ENCODE results near the gene IRF7.
"Not testable (repeated sequence)": the region's sequence is repeated elsewhere in the genome, so short reads cannot be mapped to it uniquely, and the experiment has no call there.

IRF7 gene

DNA sequence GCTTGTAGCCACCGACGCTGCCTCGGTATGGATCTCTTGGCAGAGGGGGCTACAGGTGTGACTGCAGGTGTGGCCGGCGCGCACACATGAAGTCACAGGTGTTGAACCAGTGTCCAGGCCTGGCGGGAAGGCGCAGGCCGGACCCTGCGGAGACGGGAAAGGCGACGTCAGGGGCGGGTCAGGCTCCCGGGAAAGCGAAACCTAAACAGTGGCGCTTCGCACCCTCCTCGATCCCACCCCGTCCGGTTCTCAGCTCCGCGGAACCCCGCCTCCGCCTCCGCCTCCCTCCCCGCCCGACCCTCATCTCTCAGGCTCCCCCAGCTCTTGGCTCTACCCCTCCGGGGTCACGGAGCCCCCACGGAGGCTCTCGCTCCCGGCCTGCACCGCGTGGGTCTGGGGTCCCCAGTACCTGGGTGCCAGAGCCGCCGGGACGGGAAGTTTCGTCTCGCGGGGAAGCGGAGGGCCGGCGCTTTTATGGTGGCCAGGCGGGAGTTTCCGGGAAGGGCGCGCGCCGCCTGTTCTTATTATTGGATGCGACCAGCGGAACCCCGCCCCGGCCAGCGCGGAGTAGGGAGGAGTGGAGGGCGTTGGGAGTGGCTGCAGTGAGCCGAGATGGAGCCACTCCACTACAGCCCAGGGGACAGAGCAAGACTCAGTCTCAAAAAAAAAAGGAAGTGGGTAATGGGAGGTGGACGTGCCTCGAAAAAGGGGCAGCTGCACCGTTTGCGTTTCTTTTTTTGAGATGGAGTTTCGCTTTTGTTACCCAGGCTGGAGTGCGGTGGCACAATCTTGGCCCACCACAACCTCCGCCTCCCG lies at the start of gene IRF7:
Gene IRF7, minus strand, starts transcription at position 447 of the 816 bp plus-strand sequence. CDS start 586 bp downstream, outside the sequence.
- DNase-seq (ENCODE audit: low read depth) = peak; percentile 72

DNA sequence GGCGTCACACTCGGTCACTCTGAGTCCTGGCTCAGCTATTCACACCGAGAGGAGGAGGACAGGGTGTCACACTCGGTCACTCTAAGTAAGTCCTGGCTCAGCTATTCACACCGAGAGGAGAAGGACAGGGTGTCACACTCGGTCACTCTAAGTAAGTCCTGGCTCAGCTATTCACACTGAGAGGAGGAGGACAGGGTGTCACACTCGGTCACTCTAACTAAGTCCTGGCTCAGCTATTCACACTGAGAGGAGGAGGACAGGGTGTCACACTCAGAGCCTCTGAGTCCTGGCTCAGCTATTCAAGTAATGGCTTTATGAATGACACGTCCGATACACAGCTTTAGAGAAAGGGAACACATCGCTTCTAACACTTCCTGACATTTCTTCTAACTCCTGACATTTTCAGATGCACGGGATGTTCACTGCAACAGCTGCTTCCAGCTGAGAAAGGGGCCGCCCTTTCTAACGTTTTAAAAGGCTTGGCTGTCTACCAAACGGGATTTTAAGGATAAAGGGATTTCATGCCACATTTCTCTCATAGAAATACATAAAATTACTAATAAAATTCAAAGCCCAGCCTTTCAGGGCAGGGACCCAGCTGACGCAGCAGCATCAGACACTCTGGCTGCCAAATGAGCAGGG lies 49.4 kb upstream of the IRF7 start:
- no peak for DNase-seq (ENCODE audit: low read depth)

DNA sequence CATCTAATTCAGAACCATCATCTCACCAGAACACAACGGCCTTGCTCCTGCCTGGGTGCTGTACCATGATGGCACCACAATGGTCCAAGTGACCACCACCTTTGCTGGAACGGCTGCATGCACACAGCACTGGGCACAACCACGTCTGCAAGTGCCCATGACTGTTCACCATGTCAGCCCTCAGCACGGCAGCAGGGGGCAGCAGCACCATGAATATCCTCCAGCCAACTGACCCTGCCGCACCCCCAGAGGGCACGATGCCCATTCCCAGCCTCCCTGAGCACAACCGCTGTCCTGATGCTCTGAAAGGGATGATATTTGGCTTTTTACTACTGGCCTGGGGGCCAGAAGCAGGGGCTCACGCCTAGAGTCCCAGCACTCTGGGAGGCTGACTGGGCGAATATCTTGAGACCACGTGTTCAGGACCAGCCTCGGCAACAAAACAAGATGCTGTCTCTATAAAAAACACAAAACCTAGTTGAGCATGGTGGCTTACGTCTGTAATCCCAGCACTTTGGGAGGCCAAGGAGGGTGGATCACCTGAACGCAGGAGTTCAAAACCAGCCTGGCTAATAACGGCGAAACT lies 47.0 kb upstream of the IRF7 start:
- DNase-seq (ENCODE audit: low read depth) = no peak

DNA sequence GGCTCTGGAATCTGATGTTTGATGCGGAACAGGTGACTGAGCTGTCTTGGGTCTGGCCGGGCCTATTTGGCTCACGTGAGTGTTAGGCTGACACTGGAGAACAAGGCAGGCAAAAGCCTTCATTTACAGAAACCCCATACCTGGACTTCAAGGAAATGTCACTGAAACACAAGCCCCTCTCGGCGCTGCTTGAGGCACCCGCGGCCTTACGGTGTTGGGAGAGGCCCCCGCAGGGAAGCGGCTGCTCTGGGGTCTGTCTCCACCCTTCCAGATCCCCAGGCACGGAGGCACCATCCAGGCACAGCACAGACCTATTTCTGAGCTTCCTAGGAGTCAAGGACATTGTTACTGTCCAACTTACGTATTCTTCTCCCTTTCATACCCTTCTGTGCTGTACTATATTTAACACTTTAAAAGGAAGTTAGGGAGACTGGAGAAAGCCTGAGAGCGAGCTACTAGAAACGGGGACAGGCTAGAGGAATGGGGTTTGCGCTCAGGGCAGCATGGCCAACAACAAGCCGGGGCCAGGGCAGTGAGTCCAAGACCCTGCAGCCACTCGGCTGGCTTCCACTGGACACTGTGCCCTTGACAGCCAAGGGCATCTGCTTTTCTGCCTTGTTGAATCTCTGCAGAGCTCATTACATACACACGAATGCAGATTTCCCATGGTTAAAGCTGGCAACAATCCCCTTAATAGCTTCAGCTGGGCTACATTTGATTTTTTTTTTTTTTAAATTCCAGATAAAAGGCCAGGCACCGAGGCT lies 45.1 kb upstream of the IRF7 start:
- no peak for DNase-seq (ENCODE audit: low read depth)

DNA sequence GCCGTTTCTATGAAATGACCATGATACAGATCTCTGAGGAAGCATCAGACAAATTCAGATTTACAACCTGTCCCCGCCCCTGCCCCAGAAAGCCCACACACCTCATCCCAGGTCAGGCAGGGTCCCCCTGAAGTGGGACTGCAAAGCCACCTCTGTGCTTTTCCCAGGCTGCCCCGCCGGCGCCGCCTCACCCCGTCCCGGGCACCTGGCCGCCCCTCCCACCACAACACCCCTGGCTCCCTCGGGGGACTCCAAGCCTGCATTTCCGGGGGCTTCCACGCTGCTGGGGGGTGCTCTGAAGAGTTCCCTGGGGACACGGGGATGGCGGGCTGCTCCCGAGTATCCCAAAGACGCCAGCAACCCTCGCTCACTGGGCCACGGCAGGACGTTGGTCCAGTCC lies 44.5 kb upstream of the IRF7 start:
- DNase-seq (ENCODE audit: low read depth) = no peak

DNA sequence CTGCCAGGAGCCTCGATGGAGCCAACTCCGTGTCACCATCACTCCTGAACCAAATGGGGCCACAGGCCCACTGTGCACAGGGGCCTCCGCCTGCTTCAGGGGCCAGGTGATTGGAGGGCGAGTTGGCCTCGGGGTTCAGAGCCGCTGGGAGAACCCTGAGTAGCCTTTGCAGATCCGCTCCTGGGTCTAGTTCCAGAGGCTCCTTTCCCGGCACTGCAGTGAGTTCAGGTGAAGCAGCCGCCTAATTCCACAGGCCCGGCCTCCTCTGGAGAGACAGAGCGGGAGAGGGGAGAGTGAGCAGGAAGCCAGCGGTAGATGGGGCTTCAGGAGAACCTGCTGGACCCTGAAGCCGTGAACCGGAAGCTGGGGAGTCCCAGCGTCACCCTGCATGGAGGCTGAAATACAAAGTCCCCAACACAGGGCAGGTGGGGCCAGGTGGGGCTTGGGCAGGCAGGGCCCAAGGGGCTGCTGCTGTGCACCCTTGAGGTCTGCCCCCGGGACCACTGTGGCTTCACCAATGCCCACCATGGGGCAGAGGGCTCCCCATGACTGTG lies 43.9 kb upstream of the IRF7 start:
- DNase-seq (ENCODE audit: low read depth) = no peak

DNA sequence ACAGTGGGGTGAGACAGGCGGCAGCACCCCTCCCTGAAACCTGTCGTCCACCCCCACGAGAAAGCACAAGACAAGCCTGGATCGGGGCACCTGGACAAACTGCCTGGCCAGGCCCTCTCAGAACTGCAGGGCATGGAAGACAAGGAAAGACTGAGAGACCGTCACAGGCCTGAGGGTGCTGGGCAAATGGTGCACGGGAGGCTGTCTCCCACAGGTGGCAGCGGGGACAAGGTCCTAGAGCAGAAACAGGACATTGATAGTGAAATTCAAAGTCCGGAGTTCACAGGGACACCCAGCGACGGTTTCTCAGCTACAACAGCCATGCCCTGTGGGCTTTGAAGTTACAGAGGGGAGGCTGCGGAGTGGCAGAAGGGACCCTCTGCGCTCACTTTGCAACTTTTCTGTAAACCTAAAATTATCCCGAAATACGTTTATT lies 42.0 kb upstream of the IRF7 start:
- no peak for DNase-seq (ENCODE audit: low read depth)

DNA sequence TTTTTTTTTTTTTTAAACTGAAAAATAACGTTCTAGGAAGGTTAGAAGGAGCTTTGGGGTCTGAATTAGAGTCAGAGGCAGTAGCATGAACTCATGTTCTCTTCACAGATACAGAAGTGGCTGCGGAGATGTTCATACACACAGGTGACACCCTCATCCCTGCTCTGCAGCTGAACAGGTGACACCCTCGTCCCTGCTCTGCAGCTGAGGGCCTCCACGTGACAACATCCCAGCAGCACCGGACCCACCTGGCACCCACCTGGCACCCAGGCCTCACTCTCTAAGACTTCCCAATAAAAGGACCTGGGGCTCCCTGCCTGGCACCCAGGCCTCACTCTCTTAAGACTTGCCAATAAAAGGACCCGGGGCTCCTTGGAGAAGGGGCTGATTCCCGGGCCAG lies 41.1 kb upstream of the IRF7 start:
- DNase-seq (ENCODE audit: low read depth) = no peak

DNA sequence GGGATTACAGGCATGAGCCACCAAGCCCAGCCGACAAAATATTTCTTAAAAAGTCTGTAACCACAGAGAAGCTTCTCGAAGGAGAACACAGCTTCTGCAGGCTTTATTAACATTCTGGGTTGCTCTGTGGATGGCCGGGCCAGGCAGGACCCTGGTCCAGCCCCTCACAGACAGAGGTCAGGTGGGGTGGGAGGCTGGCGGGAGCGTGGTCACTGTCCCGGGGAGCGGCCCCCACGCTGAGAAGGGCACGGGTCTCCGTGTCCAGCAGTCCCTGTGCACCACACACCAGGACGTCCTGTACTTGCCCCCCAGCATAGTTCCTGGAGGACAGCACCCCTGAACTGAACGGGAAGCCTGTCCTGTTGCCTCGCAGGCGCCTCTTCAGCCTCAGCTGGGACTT lies 40.7 kb upstream of the IRF7 start:
- no peak for DNase-seq (ENCODE audit: low read depth)

DNA sequence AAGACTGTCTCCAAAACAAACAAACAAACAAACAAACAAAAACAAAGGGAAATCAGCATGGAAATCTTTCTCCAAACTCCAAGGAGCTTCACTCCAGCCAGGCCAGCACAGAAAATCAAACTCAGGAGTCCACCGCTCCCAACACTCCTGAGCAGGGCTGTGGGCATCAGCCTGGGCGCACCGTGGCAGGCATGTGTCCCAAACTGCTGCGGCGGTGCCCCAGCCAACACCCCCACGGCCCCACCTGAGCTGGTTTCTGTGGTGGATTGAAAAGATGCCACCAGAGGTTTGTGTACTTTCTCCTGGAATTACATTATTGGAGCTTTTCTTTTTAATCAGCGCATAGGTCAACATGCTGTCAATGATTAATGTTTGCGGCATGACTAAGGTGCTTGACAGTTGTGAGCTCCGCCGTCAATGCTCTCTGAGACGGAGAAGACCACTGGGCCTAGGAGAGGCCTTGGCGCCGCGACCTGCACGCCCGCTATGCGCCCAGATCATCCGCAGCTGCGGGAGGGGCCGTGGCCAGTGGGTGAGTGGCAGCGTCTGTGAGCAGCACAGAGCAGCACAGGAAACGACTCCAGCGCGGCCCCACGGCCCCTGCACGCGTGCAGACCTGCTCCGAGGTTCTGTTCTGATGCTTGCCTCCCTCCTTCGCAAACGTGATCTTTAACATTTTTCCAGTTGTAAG lies 39.4 kb upstream of the IRF7 start:
- no peak for DNase-seq (ENCODE audit: low read depth)

DNA sequence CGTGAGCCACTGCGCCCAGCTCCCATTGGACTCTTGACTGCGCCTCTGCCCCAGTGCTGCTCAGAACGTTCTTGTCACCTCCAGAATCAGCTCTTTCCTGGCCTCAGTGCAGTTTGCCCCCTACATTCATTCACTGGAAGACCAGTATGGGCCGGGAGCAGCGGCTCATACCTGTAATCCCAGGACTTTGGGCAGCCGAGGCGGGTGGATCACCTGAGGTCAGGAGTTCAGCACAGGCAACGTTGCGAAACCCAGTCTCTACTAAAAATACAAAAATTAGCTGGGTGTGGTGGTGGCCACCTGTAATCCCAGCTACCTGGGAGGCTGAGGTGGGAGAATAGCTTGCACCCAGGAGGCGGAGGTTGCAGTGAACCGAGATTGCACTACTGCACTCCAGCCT lies 38.7 kb upstream of the IRF7 start:
- DNase-seq (ENCODE audit: low read depth) = not testable (repeated sequence)

DNA sequence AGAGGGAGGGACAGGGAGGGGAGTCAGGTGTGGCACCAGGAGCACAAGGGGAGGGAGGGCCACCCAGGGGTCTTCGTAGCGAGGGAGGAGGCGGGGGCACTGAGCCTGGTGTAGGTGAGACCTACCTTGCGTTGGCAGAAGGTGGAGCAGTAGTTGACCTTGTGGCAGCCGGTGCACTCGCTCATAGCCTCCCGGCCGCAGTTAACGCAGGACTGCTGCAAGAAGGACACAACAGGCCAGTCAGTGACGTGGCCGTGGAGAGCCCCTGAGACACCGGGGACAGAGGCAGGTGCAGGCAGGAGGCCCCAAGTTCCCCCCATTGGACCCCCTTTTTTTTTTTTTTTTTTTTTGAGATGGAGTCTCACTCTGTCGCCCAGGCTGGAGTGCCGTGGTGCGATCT lies 38.1 kb upstream of the IRF7 start:
- DNase-seq (ENCODE audit: low read depth) = no peak

DNA sequence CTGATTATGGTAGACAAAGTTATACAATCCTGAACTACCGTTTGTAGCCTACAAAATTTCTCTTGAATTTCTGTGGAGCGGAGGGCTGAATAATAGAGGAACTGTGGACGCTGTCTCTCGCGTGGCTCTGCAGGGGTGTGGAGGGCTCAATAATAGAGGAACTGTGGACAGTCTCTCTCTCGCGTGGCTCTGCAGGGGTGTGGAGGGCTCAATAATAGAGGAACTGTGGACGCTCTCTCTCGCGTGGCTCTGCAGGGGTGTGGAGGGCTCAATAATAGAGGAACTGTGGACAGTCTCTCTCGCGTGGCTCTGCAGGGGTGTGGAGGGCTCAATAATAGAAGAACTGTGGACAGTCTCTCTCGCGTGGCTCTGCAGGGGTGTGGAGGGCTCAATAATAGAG lies 37.4 kb upstream of the IRF7 start:
- DNase-seq (ENCODE audit: low read depth) = not testable (repeated sequence)

DNA sequence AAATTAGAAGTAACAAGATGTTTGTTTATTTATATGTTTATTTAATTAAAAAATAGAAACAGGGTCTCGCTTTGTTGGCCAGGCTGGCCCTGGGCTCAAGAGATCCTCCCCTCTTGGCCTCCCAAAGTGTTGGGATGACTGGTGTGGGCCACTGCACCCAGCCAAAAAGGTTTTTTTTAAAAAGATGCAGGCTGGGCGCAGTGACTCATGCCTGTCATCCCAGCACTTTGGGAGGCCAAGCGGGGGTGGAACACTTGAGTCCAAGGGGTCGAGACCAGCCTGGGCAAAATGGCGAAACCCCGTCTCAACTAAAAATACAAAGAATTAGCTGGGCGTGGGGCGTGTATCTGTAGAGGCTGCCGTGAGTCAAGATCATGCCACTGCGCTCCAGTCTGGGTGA lies 34.7 kb upstream of the IRF7 start:
- DNase-seq (ENCODE audit: low read depth) = no peak

DNA sequence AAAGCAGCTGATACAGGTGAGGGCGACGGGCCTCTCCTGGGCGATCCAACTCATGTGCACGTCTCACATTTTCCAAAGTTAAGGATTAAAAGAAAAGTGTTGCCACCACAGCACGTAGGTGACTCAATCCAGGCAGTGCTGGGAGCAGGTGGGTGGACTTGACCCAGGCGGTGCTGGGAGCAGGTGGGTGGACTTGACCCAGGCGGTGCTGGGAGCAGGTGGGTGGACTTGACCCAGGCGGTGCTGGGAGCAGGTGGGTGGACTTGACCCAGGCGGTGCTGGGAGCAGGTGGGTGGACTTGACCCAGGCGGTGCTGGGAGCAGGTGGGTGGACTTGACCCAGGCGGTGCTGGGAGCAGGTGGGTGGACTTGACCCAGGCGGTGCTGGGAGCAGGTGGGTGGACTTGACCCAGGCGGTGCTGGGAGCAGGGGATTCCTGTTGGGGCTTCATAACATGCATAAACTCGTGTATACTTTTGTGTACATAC lies 32.0 kb upstream of the IRF7 start:
- not testable (repeated sequence) for DNase-seq (ENCODE audit: low read depth)

DNA sequence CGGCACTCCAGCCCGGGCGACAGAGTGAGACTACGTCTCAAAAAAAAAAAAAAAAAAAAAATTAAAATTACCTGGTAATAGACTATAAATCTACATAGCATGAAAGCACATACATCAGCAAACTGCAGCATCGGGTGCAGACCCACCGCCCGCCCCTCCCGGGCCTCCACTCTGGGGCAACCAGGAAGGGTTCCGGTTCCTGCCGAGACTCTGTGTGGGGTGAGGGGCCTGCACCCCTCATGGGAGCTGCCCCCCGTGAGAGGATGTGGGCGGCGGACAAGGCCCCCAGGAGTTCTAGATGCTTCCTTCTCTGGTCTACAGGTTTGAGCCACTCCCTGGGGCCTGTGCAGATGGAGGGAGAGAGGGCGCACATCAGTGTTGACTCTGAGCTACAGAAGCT lies 30.5 kb upstream of the IRF7 start:
- DNase-seq (ENCODE audit: low read depth) = no peak

DNA sequence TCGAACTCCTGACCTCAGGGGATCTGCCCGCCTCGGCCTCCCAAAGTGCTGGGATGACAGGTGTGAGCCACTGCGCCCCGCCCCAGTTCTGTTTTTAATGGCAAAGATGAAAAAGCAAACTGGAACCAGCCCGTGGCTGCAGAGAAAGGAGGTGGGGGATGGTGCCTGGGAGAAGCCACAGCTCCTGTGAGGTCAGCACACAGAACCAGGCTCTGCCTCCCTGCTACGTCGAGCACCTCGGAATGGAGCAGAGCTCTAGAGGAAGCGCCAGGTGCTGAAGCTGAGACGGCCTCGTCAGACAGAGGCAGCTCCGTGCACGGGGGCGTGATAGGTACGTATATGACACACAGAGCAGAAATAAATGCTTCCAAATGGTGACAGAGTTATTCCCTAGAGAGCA lies 29.8 kb upstream of the IRF7 start:
- no peak for DNase-seq (ENCODE audit: low read depth)

DNA sequence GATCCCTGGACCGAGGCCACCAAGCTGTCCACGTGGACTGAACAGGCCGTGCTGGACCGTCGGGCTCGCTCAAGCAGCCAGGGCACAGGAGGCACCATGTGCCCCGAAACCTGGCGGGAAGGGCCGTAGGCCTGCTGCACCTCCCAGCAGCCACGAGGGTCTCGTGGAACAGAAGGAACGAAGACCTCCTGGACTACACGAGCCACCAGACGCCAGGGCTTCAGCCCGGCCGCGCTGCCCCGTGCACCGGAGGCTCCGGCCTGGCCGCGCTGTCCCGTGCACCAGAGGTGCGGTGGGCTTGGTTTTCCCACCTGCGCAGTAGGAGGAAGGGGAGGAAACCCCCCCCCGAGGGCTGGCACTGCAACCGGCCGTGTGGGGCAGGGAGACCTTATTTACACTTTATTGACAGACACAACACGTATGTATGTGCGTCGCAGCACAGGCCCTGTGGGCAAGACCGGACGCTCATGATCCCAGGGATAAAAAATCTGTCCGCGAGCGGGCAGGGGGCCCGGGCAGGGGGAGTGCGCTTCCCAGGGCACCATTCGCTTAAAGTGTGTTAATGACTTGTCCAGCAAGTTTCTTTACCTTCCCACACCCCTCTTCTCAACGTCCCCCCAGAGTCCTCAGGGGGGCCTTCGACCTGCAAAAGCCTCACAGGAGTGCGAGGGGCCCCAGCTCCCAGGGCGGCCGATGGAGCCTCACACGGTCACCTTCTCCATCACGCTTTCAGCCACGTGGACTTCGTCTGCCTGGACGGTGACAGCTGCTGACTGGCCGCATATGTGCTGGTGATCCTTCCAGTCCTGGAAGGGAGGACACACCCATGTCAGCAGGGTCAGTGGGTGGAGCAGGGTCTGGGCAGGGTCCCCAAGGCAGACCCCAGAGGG lies 28.3 kb upstream of the IRF7 start:
- DNase-seq (ENCODE audit: low read depth) = no peak

DNA sequence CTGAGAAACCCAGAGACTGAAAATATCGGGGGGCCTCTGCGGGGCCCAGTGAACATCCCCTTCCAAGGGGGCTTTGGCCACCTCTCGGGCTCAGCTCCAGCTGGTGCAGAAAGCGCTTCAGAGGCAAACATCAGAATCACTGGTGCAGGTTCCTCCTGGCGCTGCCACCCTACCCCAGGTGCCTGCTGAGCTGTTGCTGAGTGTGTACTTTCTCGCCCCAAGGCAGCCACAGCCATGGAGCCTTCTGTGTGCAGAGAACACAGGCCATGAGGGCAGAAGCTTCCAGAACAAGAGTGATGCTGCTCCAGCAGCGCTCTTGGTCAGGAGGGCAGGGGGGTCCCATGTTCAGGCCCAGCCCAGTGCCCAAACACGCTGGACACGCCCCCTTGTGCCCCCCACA lies 27.6 kb upstream of the IRF7 start:
- no peak for DNase-seq (ENCODE audit: low read depth)

DNA sequence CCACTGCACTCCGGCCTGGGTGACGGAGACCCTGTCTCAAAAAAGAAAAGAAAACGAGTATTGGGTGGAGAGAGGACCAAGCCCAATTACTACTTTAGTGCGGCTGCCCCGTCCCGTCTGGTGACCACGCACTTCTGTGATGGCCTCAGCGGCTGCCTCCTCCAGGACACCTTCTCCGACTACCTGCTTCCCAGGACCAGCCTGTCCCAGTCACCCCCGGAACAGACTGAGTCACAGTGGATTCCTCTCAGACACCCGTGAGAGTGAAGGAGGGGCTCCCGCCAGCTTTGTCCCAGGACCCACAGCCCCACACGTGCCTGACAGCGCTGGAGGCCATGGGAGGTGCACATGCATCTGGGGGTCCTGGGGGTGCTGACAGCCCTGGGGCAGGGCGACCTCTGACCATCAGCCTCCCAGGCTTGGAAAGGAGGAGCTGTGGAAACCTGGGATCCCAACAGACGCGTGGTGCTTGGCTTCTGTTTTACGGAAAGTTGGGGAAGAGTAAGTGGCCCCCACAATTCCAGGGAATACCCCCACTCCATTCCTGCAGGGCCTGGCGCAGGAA lies 26.1 kb upstream of the IRF7 start:
- DNase-seq (ENCODE audit: low read depth) = no peak

Data from activated gamma-delta T cell treated with anti-CD3 and anti-CD28 coated beads, Interleukin-2, amount 50 U/mL, for 16 hours (primary cell).